Neural crest cell (in vitro differentiated cells): ENCODE data around the gene MEGF11. TPM values are rescaled to one million over a fixed set of nuclear protein-coding genes. Genes with fewer than 3 reads are reported as not detected.

ENCODE experiments used
- DNase-seq: peaks from one replicate; pipeline ENCODE4 v3.0.0; 2021; ENCODE audit warnings: low read depth, mixed read lengths, low spot score
- H3K27ac Mint-ChIP-seq: one replicate; pipeline ENCODE4 v1.8.0; 2021; ENCODE audit warnings: mild to moderate bottlenecking, mixed read lengths; ENCODE audit not compliant: unreplicated experiment
- H3K27me3 Mint-ChIP-seq: 2 replicates; pipeline ENCODE4 v1.8.0; 2021; ENCODE audit warnings: low read depth, mild to moderate bottlenecking, mixed read lengths
- H3K36me3 Mint-ChIP-seq: 2 replicates; pipeline ENCODE4 v1.8.0; 2021; ENCODE audit warnings: low read depth, mild to moderate bottlenecking, mixed read lengths
- H3K4me1 Mint-ChIP-seq: 2 replicates; pipeline ENCODE4 v1.8.0; 2021; ENCODE audit warnings: mixed read lengths
- H3K4me3 Mint-ChIP-seq: one replicate; pipeline ENCODE4 v1.8.0; 2021; ENCODE audit warnings: mild to moderate bottlenecking, mixed read lengths
- H3K9me3 Mint-ChIP-seq: 2 replicates; pipeline ENCODE4 v1.8.0; 2021; ENCODE audit warnings: mixed read lengths
- total RNA-seq: library from RNA; stranded (reverse); gene quantifications from 2 replicates; pipeline ENCODE4 v1.2.1, GENCODE V29; 2021
- TF ChIP-seq, protein P1 (sequence below): fragments of 200-600 bp; sonication (generic); conservative IDR thresholded peaks from 2 replicates; pipeline ENCODE4 v1.5.0; 2021; ENCODE audit warnings: antibody characterized with exemption, mild to moderate bottlenecking

Gene MEGF11
- total RNA-seq, 1 donor from 2014 or later = 0.49 TPM

- Mint-ChIP-seq H3K9me3 (no peaks in the 10 kb centered on the region), H3K27me3 (peaks cover 5% of the 10 kb centered on the region), H3K27ac (no peak overlapping the region), H3K36me3 (no peaks in the 10 kb centered on the region), H3K4me1 (peaks cover 25% of the 10 kb centered on the region), H3K4me3 (no peak overlapping the region)
- TF ChIP-seq, protein P1, sequence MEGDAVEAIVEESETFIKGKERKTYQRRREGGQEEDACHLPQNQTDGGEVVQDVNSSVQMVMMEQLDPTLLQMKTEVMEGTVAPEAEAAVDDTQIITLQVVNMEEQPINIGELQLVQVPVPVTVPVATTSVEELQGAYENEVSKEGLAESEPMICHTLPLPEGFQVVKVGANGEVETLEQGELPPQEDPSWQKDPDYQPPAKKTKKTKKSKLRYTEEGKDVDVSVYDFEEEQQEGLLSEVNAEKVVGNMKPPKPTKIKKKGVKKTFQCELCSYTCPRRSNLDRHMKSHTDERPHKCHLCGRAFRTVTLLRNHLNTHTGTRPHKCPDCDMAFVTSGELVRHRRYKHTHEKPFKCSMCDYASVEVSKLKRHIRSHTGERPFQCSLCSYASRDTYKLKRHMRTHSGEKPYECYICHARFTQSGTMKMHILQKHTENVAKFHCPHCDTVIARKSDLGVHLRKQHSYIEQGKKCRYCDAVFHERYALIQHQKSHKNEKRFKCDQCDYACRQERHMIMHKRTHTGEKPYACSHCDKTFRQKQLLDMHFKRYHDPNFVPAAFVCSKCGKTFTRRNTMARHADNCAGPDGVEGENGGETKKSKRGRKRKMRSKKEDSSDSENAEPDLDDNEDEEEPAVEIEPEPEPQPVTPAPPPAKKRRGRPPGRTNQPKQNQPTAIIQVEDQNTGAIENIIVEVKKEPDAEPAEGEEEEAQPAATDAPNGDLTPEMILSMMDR = no peak
- no peak for DNase-seq
These were observed 156.2 kb downstream of the MEGF11 start for GRCh38 chr15:66097151-66098021.

- Mint-ChIP-seq H3K4me1 (peaks cover 22% of the 10 kb centered on the region), H3K27me3 (peaks cover 3% of the 10 kb centered on the region), H3K4me3 (no peak overlapping the region), H3K36me3 (no peaks in the 10 kb centered on the region), H3K27ac (no peak overlapping the region), H3K9me3 (no peaks in the 10 kb centered on the region)
- no peak for DNase-seq
- TF ChIP-seq, protein P1 = no peak
These were observed 156.9 kb downstream of the MEGF11 start for GRCh38 chr15:66096688-66097058.

- TF ChIP-seq, protein P1 = no peak
- Mint-ChIP-seq H3K9me3 (no peaks in the 10 kb centered on the region), H3K36me3 (no peaks in the 10 kb centered on the region), H3K4me1 (peaks cover 17% of the 10 kb centered on the region), H3K27ac (no peak overlapping the region), H3K4me3 (no peak overlapping the region), H3K27me3 (peaks cover 3% of the 10 kb centered on the region)
- DNase-seq = no peak
These were observed 157.5 kb downstream of the MEGF11 start for GRCh38 chr15:66095871-66096687.

DNA sequence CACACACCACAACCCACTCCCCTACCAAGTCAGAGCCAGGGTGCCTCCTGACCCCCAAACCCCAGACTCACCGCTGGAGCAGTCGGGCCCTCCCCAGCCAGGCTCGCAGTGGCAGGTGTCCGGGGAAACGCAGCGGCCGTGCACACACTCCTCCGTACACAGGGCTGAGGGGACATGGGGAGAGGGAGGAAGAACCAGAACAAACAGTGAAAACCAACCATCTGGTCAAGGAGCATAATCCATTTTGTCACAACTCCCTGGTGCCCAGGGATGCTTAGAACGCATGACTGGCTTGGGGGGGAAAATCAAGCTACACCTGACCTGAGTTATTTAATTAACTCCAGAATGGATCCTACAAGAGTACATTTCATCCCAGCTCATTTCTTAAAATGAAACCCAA, 159.2 kb downstream of the MEGF11 start:
- H3K9me3 Mint-ChIP-seq = no peaks in the 10 kb centered on the region
- peaks cover 12% of the 10 kb centered on the region for H3K4me1 Mint-ChIP-seq
- peaks cover 3% of the 10 kb centered on the region for H3K27me3 Mint-ChIP-seq
- DNase-seq = no peak
- H3K4me3 Mint-ChIP-seq = no peak overlapping the region
- no peaks in the 10 kb centered on the region for H3K36me3 Mint-ChIP-seq
- H3K27ac Mint-ChIP-seq = no peak overlapping the region
- TF ChIP-seq, protein P1 = no peak

GRCh38 chr15:66092053-66093016, 161.2 kb downstream of the MEGF11 start:
- peaks cover 12% of the 10 kb centered on the region for H3K4me1 Mint-ChIP-seq
- H3K27ac Mint-ChIP-seq = peak overlapping the region; percentile 72
- TF ChIP-seq, protein P1 = no peak
- H3K36me3 Mint-ChIP-seq = no peaks in the 10 kb centered on the region
- peaks cover 7% of the 10 kb centered on the region for H3K27me3 Mint-ChIP-seq
- no peak overlapping the region for H3K4me3 Mint-ChIP-seq
- H3K9me3 Mint-ChIP-seq = no peaks in the 10 kb centered on the region
- no peak for DNase-seq
